Measurements from ENCODE around the gene AUH.

AUH gene

GRCh38 chr9:91177661-91178280 lies 183.9 kb downstream of the AUH start:
- Histone ChIP-seq H4K20me1 (ENCODE audit: insufficient read depth) (no peaks in the 10 kb centered on the region), H3K9ac (no peak overlapping the region), H3K27ac (no peak overlapping the region), H3K27me3 (ENCODE audit: insufficient read depth, low read depth) (no peaks in the 10 kb centered on the region), H3K79me2 (ENCODE audit: insufficient read depth, low read depth) (no peaks in the 10 kb centered on the region), H3K4me3 (IDR thresholded peaks at IDR 0.05; ENCODE audit: insufficient read depth, low read depth, low read length) (no peak overlapping the region), H3K36me3 (ENCODE audit: insufficient read depth) (no peaks in the 10 kb centered on the region), H3K4me1 (ENCODE audit: low read depth, poor library complexity, severe bottlenecking) (peaks cover 10% of the 10 kb centered on the region), H2AFZ (ENCODE audit: low read depth) (no peak overlapping the region), H3K4me2 (no peak overlapping the region)
- no peak for TF ChIP-seq CTCF (conservative IDR thresholded peaks at IDR 0.05; ENCODE audit: low read depth, low read length)

- no peaks in the 10 kb centered on the region for H3K27me3 ChIP-seq (ENCODE audit: insufficient read depth, low read depth)
- no peak overlapping the region for H3K27ac ChIP-seq
- no peaks in the 10 kb centered on the region for H3K36me3 ChIP-seq (ENCODE audit: insufficient read depth)
- H3K9ac ChIP-seq = no peak overlapping the region
- H3K4me2 ChIP-seq = no peak overlapping the region
- no peak for TF ChIP-seq CTCF (conservative IDR thresholded peaks at IDR 0.05; ENCODE audit: low read depth, low read length)
- no peak overlapping the region for H2AFZ ChIP-seq (ENCODE audit: low read depth)
- H3K4me3 ChIP-seq (IDR thresholded peaks at IDR 0.05; ENCODE audit: insufficient read depth, low read depth, low read length) = no peak overlapping the region
- peaks cover 10% of the 10 kb centered on the region for H3K4me1 ChIP-seq (ENCODE audit: low read depth, poor library complexity, severe bottlenecking)
- no peaks in the 10 kb centered on the region for H3K79me2 ChIP-seq (ENCODE audit: insufficient read depth, low read depth)
- no peaks in the 10 kb centered on the region for H4K20me1 ChIP-seq (ENCODE audit: insufficient read depth)
These were observed 184.6 kb downstream of the AUH start for GRCh38 chr9:91177081-91177480.

- Histone ChIP-seq H3K79me2 (ENCODE audit: insufficient read depth, low read depth) (no peaks in the 10 kb centered on the region), H3K36me3 (ENCODE audit: insufficient read depth) (no peaks in the 10 kb centered on the region), H3K27me3 (ENCODE audit: insufficient read depth, low read depth) (no peaks in the 10 kb centered on the region), H3K4me2 (no peak overlapping the region), H3K27ac (no peak overlapping the region), H3K4me3 (IDR thresholded peaks at IDR 0.05; ENCODE audit: insufficient read depth, low read depth, low read length) (no peak overlapping the region), H3K9ac (no peak overlapping the region), H3K4me1 (ENCODE audit: low read depth, poor library complexity, severe bottlenecking) (peaks cover 10% of the 10 kb centered on the region), H4K20me1 (ENCODE audit: insufficient read depth) (no peaks in the 10 kb centered on the region), H2AFZ (ENCODE audit: low read depth) (no peak overlapping the region)
- TF ChIP-seq CTCF (conservative IDR thresholded peaks at IDR 0.05; ENCODE audit: low read depth, low read length) = no peak
These were observed 185.3 kb downstream of the AUH start for GRCh38 chr9:91176426-91176825.

- H2AFZ ChIP-seq (ENCODE audit: low read depth) = no peak overlapping the region
- no peaks in the 10 kb centered on the region for H3K36me3 ChIP-seq (ENCODE audit: insufficient read depth)
- H3K27me3 ChIP-seq (ENCODE audit: insufficient read depth, low read depth) = no peaks in the 10 kb centered on the region
- no peak overlapping the region for H3K4me3 ChIP-seq (IDR thresholded peaks at IDR 0.05; ENCODE audit: insufficient read depth, low read depth, low read length)
- H3K4me2 ChIP-seq = no peak overlapping the region
- H3K9ac ChIP-seq = no peak overlapping the region
- peaks cover 10% of the 10 kb centered on the region for H3K4me1 ChIP-seq (ENCODE audit: low read depth, poor library complexity, severe bottlenecking)
- no peaks in the 10 kb centered on the region for H4K20me1 ChIP-seq (ENCODE audit: insufficient read depth)
- no peak overlapping the region for H3K27ac ChIP-seq
- TF ChIP-seq CTCF (conservative IDR thresholded peaks at IDR 0.05; ENCODE audit: low read depth, low read length) = no peak
- no peaks in the 10 kb centered on the region for H3K79me2 ChIP-seq (ENCODE audit: insufficient read depth, low read depth)
These were observed 186.9 kb downstream of the AUH start for GRCh38 chr9:91174772-91175171.
